GM21529 (cell line): Measurements from ENCODE around the gene DLG2.

Experiments used
- ATAC-seq: cut with Tn5 transposase; IDR thresholded peaks from one replicate; pipeline ENCODE4 v1.9.1; 2021; ENCODE audit not compliant: unreplicated experiment

Gene DLG2

DNA sequence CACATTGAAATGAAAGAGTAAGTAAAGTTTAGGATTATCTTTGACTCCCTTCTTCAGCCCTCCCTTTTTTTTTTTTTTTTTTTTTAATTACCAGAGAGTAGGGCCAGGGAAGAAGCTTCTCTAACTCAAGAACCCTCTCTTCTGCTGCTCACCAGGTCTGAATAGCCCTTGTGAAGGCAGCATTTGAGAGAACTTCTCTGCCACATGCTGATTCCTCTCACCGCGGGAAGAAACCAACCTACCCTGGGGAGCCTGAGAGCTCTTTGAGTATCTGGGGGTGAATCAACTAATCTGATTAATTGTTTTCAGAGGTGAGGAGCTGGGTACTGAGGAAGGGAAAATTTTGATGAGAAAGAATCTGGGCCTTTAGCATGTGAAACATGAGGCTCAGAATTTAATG lies 1906.5 kb downstream of the DLG2 start:
- no peak for ATAC-seq

DNA sequence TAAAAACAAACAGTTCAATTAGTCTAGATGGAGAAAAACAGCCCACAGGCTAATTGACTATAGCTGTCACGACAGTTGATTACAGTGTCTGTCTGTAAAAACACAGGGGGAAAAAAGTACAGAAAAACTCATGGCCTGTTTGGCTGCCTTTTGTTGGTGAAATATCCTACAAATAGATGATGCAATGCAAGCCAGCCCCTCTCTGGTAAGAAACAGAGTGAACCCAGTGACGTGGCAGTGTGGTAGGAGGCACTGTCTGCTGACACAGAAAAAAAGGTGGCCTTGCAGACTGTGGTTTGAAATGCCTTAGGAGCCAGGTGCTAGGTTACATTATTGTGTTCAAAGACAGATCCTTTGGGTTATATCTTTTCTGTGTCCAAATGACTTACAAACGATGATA lies 1909.6 kb downstream of the DLG2 start:
- ATAC-seq = no peak

DNA sequence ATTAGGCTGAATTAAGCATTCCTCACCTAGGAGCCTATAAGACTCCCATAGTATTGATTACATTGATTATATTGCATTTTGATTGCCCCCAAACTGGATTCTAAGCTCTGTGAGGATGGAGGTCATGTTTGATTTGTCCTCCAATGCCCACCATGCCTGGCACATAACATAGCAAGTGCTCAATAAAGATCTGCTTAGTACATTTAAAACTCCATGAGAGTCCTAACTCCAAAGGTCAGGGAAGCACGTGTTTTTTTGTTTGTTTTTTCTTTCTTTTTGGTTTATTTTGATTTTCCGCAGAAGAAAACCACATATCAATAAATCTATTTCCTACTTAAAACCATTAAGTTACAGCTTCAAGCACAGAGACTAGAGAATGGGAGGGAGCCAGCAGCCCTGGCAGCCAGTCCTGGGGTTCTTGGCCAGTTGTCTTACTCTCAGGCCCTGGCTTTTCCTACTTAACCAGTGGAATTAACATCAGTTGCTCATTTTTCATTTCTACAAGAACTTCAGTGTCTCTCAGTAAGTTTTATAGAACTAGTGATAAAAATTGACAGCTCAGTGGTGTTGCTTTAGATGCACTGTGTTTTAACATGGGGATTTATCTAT lies 1911.1 kb downstream of the DLG2 start:
- no peak for ATAC-seq

DNA sequence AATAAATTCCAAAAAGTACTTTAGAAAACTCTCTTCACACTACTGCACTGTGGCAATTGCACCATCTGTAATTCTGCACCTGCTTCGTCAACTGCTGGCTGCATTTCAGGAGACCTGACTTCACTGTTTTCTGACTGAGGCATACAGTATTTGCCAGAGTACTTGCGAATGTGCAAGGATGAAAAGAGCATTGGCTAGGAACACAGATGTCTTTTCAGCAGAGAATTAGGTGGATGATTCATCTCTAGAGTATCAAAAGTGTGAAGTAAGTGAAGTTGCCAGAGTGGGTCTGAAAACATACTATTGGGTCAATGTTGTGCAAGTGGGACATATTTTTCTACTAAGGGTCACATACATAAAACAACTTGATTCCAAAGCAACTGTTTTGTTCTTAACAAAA lies 1913.4 kb downstream of the DLG2 start:
- no peak for ATAC-seq

DNA sequence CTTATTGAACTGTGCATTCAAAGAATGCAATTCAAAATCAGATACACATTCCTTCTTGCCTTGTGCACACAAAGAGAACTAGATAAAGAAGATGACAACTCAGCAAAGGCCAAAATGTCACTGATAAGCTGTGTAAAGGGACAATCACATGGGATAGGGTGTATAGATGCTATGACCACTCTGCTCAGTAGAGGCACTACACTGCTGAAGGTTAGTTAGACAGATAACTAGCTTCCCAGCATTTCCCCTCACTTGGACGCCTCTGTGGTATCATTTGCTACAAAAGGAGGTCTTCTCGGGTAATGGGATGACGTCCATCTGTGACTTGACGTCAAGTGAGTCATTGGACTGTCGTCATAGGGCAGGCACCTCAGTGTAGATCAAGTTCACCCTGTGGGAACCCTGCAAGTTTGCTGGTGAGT lies 1916.0 kb downstream of the DLG2 start:
- no peak for ATAC-seq

DNA sequence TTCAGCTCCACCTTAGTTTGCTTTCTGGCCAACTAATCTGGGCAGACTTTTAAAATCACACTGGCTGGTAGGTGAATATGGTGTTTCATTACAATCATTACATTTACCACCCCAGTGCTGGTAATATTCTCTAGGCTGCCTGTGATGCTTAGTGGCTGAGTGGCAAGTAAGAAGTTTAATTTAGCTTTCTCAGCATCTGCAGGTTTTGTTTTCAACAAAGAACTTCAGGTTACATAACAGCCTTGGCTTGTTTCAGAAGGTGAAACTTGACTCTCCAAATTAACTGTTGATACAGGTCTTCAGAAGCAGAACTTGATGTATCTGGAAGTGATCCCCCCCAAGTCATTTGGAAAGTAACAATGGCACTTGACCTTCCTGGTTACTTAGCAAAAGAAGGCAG lies 1917.7 kb downstream of the DLG2 start:
- ATAC-seq = no peak

DNA sequence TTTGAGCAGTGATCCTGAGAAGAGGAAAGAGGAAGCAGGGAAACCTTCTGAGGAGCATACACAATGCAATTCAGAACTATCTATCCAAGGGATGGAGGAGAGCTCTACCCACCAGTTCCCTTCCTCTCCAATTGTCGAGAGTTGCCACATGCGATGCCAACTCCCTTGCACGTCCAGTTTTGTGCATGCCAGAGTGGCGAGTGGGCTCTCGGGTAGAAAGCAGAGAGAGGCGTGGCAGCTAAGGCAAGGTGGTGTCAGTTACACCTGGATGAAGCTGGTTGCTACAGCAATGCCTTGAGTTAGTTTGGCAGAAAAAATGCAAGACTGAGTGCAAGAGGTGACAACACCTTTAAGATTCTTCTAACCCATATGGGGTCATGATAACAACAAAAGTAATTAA lies 1920.6 kb downstream of the DLG2 start:
- ATAC-seq = no peak

DNA sequence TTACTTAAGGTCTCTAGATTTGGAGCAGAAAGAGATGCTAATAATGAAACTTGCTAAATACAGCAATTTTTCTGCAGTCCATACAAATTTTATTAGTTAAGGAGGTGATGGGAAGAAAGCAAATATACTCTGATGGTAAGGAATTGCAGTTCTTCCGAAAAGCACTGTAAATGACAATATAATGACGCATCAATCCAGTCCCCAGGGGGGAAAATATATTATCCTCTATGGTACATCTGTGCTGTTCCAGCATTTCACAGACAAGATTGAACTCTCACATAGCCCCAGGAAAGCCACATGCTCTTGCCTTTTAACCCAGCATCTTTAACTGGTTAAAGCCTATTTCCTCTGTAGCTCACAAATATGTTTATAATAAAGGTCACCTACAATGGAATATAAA lies 1924.3 kb downstream of the DLG2 start:
- no peak for ATAC-seq

DNA sequence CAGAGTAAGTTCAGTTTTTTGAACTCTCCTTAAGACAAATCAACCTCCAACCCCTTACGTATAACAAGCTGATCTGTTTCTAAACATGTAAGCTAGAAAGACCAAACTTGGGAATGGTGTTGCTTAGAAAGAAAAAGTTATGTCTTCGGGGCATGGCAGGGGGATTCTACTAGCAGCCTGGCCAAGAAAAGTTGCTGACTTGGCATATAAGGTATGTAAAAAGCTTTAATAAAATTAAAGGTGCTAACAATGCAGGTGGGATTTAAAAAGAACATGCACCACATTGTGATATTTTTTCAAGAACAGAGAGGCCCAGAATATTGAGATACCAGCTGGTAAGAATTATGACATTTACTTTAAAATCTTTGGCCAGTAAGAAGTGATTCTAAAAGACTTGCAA lies 1929.6 kb downstream of the DLG2 start:
- no peak for ATAC-seq

DNA sequence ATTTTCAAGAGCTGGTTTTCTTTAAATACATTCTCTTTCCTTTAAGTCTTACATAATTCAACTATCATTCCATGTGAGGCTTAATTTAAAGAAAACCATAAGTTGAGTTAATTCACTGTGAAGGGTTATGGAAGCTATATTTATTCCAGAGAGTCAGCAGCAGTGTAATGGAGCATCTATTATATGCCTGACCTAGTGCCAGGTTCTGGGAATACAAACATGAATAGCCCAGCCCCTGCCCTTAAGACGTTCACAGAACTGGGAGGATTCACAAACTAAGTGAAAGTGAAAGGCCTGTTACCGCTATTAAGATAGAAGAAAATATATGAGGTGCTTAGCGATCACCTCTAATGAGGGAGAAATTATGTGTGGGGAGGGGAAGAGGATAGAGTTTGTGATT lies 1932.1 kb downstream of the DLG2 start:
- ATAC-seq = no peak

DNA sequence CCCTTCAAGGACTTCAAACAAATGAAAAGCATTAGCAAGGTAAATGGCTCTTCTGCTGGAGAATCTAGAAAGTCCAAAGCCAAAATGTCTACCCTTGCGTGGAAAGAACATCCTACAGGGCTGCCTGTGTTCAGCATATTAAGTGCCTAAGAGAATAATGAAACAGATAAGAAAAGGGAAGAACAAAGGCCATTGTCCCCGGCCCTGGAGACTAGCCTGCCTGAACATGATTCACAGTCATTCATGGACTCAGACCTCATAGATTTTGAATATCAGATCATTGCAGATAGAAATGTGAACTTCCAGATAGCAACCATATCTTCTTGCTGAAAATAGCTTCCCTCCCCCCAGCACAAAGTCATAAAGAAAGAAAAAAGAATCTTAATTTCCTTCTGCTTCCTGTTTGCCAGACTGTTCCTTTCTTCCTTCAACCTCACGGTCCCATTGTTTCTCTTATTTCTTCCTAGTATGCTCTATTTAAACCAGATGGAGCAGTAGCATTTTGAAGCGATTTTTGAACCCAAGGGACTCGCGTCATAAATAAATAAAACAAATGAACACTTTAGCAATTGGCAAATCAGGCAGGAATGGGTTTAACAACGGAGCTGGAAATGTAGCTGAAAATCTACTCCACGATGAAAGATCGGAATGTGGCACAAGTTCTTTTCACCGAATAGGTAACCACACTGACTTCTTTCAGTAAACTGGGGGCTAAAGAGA lies 1932.8 kb downstream of the DLG2 start:
- no peak for ATAC-seq

DNA sequence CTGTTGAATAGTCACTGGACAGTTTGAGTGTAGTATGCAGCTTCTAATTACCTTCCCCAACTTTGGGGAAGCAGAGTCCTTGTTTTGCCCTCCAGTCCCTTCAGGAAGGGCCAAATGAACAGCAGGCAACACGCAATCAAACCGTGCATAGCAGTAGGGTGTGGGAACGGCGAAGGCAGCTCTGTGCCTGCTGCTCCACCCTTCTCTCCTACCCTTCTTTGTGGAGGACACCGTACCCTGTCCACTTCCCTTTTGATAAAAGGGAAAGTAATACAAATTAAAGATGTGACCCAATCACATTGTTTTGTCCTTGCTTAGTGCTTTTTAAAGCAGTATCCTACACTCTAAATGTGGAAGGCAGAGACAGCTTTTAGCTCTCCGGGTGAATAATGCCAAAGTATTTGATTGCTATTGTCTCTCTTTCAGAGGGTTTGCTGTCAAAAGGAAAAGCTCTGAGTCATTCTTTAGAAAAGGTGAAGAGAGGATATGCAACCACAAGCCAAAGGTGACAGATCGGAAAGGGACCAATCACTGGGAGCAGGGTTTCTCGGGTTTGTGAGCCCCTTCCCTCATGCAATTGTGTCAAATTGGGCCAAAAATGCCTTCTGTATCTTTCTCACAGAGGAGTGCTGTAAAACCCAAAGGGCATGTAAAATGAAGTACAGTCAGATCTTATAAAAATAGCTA lies 1933.7 kb downstream of the DLG2 start:
- ATAC-seq = no peak

DNA sequence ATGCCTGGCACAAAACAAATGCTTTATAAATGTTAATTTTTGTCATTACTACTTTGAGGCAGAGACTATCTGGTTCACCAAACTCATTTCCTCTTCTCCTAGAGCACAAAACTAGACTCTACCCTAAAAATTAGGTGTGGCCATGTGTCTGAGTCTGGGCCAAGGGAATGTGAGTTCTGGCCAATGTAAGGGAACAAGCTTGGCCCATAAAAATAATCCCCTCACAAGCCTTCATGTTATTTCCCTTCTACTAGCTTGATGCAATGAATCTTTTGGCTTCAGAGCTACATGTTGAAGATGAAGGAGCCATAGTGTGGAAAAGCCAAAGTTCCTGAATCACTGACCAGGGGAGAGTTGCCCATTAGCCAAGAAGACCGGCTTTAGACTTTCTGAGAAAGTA lies 1934.5 kb downstream of the DLG2 start:
- no peak for ATAC-seq

DNA sequence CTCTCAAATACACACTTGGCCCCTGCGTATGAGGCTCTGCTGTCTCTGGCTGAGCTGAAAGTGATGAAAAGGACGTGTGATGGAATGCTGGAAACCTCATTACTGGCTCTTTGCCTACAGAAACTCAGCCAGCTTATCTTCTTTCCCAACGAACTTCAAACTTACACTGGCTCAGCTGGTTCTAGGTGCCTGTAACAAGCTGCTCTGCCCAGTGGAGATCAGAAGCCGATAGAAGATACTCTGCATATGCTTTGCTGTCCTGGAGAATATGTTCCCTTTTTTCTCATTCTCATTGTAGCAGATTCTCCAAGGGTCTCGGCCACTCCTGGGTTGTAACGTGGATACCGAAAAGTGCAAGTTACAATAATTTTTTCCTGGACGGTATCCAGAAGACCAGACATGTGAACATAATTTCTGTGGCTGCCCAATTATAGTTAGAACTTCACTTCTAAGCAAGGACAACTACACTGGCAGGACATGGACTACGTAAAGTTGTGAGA lies 1935.6 kb downstream of the DLG2 start:
- no peak for ATAC-seq

DNA sequence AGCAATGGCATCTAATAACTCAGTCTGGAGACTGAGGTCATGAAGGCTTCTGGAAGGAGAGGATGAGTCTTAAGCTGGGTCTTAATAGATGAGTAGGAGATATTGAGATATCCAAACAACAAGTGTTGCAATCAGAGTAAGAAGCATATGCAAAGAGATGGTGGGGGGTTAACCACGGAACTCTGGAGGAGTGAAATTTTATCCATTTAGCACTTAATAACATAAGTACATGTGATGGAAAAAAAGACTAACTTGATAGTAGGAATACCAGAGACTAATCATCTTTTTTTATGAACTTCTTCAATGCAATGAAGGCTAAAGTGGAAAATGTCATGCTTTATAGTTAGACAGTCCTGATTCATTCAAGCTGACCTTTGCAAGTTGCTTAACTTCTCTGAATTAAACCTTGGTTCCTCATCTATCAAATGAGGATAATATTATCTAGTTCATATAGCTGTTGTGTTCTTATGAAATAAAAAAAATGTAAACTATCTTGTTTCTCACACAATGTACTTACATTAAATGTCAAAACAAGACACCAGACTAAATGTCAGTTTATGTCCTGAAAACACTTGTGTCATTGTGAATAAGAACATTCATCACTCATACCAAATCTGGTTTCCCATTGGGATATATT lies 1937.9 kb downstream of the DLG2 start:
- ATAC-seq = no peak

DNA sequence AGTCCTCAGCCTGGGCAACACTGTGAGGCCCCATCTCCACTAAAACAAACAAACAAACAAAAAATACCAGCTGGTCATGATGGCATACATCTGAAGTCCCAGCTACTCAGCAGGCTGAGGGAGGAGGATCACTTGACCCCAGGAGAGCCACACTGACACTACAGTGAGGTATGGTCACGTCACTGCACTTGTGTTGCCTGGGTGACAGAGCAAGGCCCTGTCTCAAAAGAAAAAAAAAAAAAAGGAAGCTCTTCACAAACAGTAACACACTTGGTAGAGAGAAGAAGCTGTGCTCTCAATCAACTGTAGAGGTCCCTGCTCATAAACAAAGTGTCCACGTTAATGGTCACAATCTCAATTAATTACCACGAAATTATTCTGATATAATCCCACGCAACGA lies 1939.4 kb downstream of the DLG2 start:
- no peak for ATAC-seq

DNA sequence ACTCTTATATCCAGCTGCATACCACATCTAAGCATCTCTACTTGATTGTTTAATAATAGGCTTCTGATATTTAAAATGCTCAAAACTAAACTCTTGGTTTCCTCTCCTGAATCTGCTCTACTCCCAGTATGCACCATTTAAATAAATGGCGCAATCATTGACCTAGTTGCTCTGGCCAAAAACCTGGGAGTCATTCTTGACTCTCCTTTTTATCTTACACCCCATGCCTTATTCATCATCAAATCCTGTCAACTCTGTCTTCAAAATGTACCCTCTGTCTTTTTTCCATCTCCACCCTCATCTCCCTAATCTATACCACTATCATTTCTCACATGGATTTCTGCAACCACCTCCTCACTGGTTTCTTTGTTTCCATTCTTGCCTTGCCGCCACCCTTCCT lies 1941.4 kb downstream of the DLG2 start:
- ATAC-seq = no peak

DNA sequence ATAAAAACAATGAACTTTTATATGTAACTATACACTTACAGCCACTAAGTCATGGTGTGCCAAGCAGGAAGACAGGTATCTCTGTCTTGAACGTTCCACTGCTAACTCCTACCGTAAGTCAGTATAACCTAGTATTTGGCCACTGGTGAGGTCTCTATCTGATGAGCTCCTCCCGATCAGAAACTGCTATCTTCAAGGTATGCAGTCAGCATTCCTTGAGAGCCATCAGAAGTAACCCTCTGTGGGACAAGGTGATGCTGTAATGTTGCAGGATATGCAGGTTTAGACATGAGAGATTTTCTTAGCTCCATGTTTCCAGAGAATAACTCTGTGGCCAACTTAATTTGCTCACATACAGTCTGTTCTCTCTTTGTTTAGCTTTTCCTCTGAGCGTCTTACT lies 1943.1 kb downstream of the DLG2 start:
- ATAC-seq = no peak

DNA sequence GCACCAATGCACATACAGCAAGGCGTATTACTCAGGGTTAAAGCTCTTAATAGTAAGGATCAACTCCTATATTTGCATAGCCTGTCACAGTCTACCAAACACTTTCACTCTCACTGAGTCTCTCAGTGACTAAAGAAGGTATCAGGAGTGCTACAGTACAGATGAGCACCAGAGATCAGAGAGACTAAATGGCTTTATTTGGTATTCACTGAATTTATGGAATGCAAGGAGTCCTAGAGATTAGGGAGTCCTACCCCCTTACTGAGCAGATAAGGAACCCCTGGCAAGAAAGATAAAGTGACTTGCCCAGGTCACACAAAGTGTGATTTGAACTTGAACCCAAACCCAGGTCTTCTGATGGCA lies 1944.6 kb downstream of the DLG2 start:
- peak; percentile 96 for ATAC-seq

DNA sequence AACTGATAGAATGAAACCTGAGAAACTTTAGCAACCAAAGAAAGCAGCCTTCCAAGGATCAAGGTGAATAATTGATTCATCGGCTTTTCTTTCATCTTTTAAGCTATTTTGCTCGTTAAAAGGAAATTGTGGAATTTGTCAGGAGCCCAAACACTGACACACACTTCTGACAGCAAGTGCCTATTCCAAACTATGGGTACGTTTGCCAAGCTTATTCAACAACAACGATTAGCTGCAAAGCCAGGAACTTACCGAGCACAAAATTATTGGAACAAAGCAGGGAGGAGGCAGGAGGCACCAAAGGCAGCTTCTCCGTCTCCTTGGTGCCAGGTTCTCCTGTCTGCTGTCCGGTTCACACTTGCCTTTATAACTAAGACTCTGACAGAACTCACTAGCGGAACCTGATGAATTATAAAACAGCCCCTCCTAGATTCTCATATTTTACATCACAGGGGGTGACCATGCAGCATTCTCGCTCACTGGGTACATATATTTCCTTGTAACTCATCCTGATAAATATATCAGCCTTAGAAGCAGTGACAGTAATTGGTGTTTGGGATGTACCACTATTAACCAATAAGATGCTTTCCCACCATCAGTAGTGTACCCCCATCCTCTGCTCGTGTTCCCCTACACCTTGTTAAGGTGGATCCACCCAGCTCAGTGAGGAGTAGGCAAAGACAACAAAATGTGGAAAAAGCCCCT lies 1945.1 kb downstream of the DLG2 start:
- ATAC-seq = no peak
